ENCODE data around the gene PPP1R14C. TPM values are rescaled to one million over a fixed set of nuclear protein-coding genes. Genes with fewer than 3 reads are reported as not detected.
"Not testable (repeated sequence)": the region's sequence is repeated elsewhere in the genome, so short reads cannot be mapped to it uniquely, and the experiment has no call there.

PPP1R14C gene
- total and polyA plus RNA-seq, 7 donors = under 0.01 to 37.0 (median 19.8) TPM; not detected in 2

GRCh38 chr6:150185732-150186117 is 42.9 kb downstream of the PPP1R14C start:
- Histone ChIP-seq H3K36me3 (no peaks in the 10 kb centered on the region), H3K27ac (no peak overlapping the region), H3K4me1 (no peaks in the 10 kb centered on the region), H3K27me3 (no peaks in the 10 kb centered on the region), H3K9me3 (no peaks in the 10 kb centered on the region), H3K4me3 (no peak overlapping the region)
- no peak for DNase-seq
- 25 to 67% methylated on average over 8 of the region's 8 CpGs for WGBS, 2 donors
- TF ChIP-seq EP300 (IDR thresholded peaks at IDR 0.05) = no peak
- TF ChIP-seq POLR2A (IDR thresholded peaks at IDR 0.05) = no peak
- no peak for TF ChIP-seq CTCF (IDR thresholded peaks at IDR 0.05)
- TF ChIP-seq POLR2AphosphoS5 (IDR thresholded peaks at IDR 0.05) = no peak
- intact Hi-C loops (cut with DNase I) = no loop called here

GRCh38 chr6:150186129-150186898 is 43.5 kb downstream of the PPP1R14C start:
- H3K9me3 ChIP-seq = no peaks in the 10 kb centered on the region
- intact Hi-C loops (cut with DNase I) = no loop called here
- H3K27ac ChIP-seq = no peak overlapping the region
- DNase-seq = no peak
- H3K4me3 ChIP-seq = no peak overlapping the region
- no peaks in the 10 kb centered on the region for H3K27me3 ChIP-seq
- no peaks in the 10 kb centered on the region for H3K36me3 ChIP-seq
- TF ChIP-seq POLR2A (IDR thresholded peaks at IDR 0.05) (no peak), CTCF (IDR thresholded peaks at IDR 0.05) (no peak), EP300 (IDR thresholded peaks at IDR 0.05) (no peak), POLR2AphosphoS5 (IDR thresholded peaks at IDR 0.05) (no peak)
- H3K4me1 ChIP-seq = no peaks in the 10 kb centered on the region
- 94% methylated on average over 9 of the region's 9 CpGs for WGBS, 2 donors

GRCh38 chr6:150187433-150187832 is 44.6 kb downstream of the PPP1R14C start:
- 74 to 92% methylated on average over 2 of the region's 2 CpGs for WGBS, 2 donors
- intact Hi-C loops (cut with DNase I); DNase-seq: not testable (repeated sequence)

GRCh38 chr6:150189122-150189521 is 46.3 kb downstream of the PPP1R14C start:
- no peak for DNase-seq
- H3K27ac ChIP-seq = no peak overlapping the region
- H3K36me3 ChIP-seq = no peaks in the 10 kb centered on the region
- no peaks in the 10 kb centered on the region for H3K9me3 ChIP-seq
- H3K4me3 ChIP-seq = no peak overlapping the region
- no peaks in the 10 kb centered on the region for H3K27me3 ChIP-seq
- intact Hi-C loops (cut with DNase I) = no loop called here
- H3K4me1 ChIP-seq = no peaks in the 10 kb centered on the region
- TF ChIP-seq POLR2A (IDR thresholded peaks at IDR 0.05) = no peak
- TF ChIP-seq CTCF (IDR thresholded peaks at IDR 0.05) = no peak
- TF ChIP-seq POLR2AphosphoS5 (IDR thresholded peaks at IDR 0.05) = no peak
- TF ChIP-seq EP300 (IDR thresholded peaks at IDR 0.05) = no peak
- 18 to 72% methylated on average over 5 of the region's 5 CpGs for WGBS, 2 donors

More at GRCh38 chr6:150187433-150187832, 44.6 kb downstream of the PPP1R14C start:
- H3K4me1 ChIP-seq, H3K36me3 ChIP-seq, H3K9me3 ChIP-seq, H3K27me3 ChIP-seq, H3K4me3 ChIP-seq, H3K27ac ChIP-seq: not testable (repeated sequence)

- intact Hi-C loops (cut with DNase I) = no loop called here
- WGBS, 2 donors = 93% methylated on average over 3 of the region's 3 CpGs
These were observed 49.0 kb downstream of the PPP1R14C start for GRCh38 chr6:150191809-150192208.

More at GRCh38 chr6:150191809-150192208, 49.0 kb downstream of the PPP1R14C start:
- Histone ChIP-seq H3K36me3 (no peaks in the 10 kb centered on the region), H3K27ac (no peak overlapping the region), H3K4me1 (peaks cover 0 to 13% (median 11%) of the 10 kb centered on the region in 4 donors), H3K27me3 (no peaks in the 10 kb centered on the region), H3K9me3 (no peaks in the 10 kb centered on the region), H3K4me3 (no peak overlapping the region)
- TF ChIP-seq CTCF (IDR thresholded peaks at IDR 0.05) = no peak
- no peak for TF ChIP-seq EP300 (IDR thresholded peaks at IDR 0.05)
- no peak for TF ChIP-seq POLR2A (IDR thresholded peaks at IDR 0.05)
- no peak for TF ChIP-seq POLR2AphosphoS5 (IDR thresholded peaks at IDR 0.05)
- no peak for DNase-seq
